OCI-LY1 (cell line): ENCODE measurements around the gene TBX4.

Experiments
- H2AFZ ChIP-seq: fragments of 200-600 bp; sonication (generic), shearing (Covaris generic); 2 replicates; pipeline ENCODE4 v1.6.0; 2014; ENCODE audit warnings: antibody characterized with exemption, mild to moderate bottlenecking, low read length
- H3F3A ChIP-seq: fragments of 200-600 bp; sonication (generic), shearing (Covaris generic); 2 replicates; pipeline ENCODE4 v1.6.0; 2014; ENCODE audit warnings: mild to moderate bottlenecking, antibody characterized with exemption, low read length, moderate library complexity; ENCODE audit not compliant: insufficient read depth
- H3K27ac ChIP-seq: fragments of 200-600 bp; sonication (generic); 2 replicates; pipeline ENCODE4 v1.5.1; 2014; ENCODE audit warnings: low read length, mixed run types, mild to moderate bottlenecking, low read depth; ENCODE audit not compliant: poor library complexity, severe bottlenecking
- H3K27me3 ChIP-seq: fragments of 200-600 bp; sonication (generic); 2 replicates; pipeline ENCODE4 v1.6.0; 2014; ENCODE audit warnings: antibody characterized with exemption, mild to moderate bottlenecking, low read length, moderate library complexity; ENCODE audit not compliant: insufficient read depth
- H3K36me3 ChIP-seq: fragments of 200-600 bp; sonication (generic); 2 replicates; pipeline ENCODE4 v1.6.1; 2014; ENCODE audit warnings: mild to moderate bottlenecking, antibody characterized with exemption, low read length, moderate library complexity, mixed read lengths; ENCODE audit not compliant: insufficient read depth
- H3K4me1 ChIP-seq: fragments of 200-600 bp; sonication (generic); 2 replicates; pipeline ENCODE4 v1.5.1; 2014; ENCODE audit warnings: mild to moderate bottlenecking, low read length, moderate library complexity; ENCODE audit not compliant: insufficient read depth, severe bottlenecking
- H3K4me2 ChIP-seq: fragments of 200-600 bp; sonication (generic), shearing (Covaris generic); 2 replicates; pipeline ENCODE4 v1.6.1; 2014; ENCODE audit warnings: low read length
- H3K4me3 ChIP-seq: fragments of 200-600 bp; sonication (generic); 2 replicates; pipeline ENCODE4 v1.5.1; 2014; ENCODE audit warnings: low read length, low read depth, mild to moderate bottlenecking, mixed read lengths; ENCODE audit not compliant: poor library complexity, severe bottlenecking
- H3K79me2 ChIP-seq: fragments of 200-600 bp; shearing (Covaris generic); 2 replicates; pipeline ENCODE4 v1.6.1; 2016; ENCODE audit warnings: mixed run types, low read length, mixed read lengths; ENCODE audit not compliant: insufficient read depth
- H3K9ac ChIP-seq: fragments of 200-600 bp; sonication (generic), shearing (Covaris generic); 2 replicates; pipeline ENCODE4 v1.6.1; 2014; ENCODE audit warnings: mild to moderate bottlenecking, low read length, mixed read lengths
- H3K9me2 ChIP-seq: fragments of 200-600 bp; sonication (generic), shearing (Covaris generic); 2 replicates; pipeline ENCODE4 v1.6.1; 2014; ENCODE audit warnings: low read depth, mild to moderate bottlenecking, low read length, mixed read lengths
- H3K9me3 ChIP-seq: fragments of 200-600 bp; shearing (Covaris generic); 2 replicates; pipeline ENCODE4 v1.6.1; 2014; ENCODE audit warnings: low read length, mixed read lengths
- H4K20me1 ChIP-seq: fragments of 200-600 bp; sonication (generic), shearing (Covaris generic); 2 replicates; pipeline ENCODE4 v1.6.0; 2016; ENCODE audit warnings: mild to moderate bottlenecking, low read length; ENCODE audit not compliant: insufficient read depth
- EZH2 ChIP-seq: fragments of 200-600 bp; sonication (generic), shearing (Covaris generic); IDR thresholded peaks from 2 replicates; pipeline ENCODE4 v1.8.0; 2017; ENCODE audit warnings: borderline replicate concordance, mixed run types, mild to moderate bottlenecking, antibody characterized with exemption, low read length, moderate library complexity, mixed read lengths
- TF ChIP-seq, protein P1 (sequence below): fragments of 200-600 bp; sonication (generic), shearing (Covaris generic); IDR thresholded peaks from 2 replicates; pipeline ENCODE4 v1.5.1; 2017; ENCODE audit warnings: mild to moderate bottlenecking, antibody characterized with exemption, low read length, moderate library complexity, mixed read lengths

Gene TBX4

DNA sequence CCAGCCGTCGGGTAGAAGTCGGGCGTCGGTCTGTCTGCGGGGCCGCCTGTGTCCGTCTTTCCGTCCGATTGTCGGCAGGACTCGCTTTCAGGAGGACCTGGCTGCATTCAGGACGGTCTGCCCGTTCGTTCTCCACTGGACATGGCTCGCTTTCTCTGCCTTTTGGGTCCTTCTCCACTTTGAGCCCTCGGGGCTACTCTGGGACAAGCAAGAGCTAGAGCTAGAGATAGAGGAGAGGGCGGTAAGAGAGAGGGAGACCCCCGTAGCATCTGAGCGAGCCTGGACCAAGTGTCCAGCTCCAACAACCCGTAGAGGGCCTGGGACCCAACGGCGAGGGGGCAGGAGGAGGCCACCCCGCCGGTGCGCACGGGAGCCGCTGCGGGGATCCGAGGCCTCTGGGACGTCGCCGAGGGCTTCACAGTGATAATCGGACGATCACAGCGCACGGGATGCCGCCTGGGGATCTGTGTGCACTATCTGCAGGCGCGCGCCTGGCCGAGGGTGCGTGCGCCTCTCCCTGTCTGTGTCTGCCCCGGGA is 4.5 kb downstream of the TBX4 start:
- Histone ChIP-seq H3K27me3 (peaks cover 7% of the 10 kb centered on the region), H3K9me3 (no peaks in the 10 kb centered on the region), H3K9ac (no peak overlapping the region), H3K4me3 (no peak overlapping the region), H2AFZ (no peak overlapping the region), H4K20me1 (no peaks in the 10 kb centered on the region), H3K27ac (no peak overlapping the region), H3K9me2 (no peaks in the 10 kb centered on the region), H3K79me2 (no peaks in the 10 kb centered on the region), H3F3A (no peaks in the 10 kb centered on the region), H3K36me3 (no peaks in the 10 kb centered on the region), H3K4me2 (no peak overlapping the region), H3K4me1 (no peaks in the 10 kb centered on the region)
- no peak for TF ChIP-seq EZH2
- TF ChIP-seq, protein P1, sequence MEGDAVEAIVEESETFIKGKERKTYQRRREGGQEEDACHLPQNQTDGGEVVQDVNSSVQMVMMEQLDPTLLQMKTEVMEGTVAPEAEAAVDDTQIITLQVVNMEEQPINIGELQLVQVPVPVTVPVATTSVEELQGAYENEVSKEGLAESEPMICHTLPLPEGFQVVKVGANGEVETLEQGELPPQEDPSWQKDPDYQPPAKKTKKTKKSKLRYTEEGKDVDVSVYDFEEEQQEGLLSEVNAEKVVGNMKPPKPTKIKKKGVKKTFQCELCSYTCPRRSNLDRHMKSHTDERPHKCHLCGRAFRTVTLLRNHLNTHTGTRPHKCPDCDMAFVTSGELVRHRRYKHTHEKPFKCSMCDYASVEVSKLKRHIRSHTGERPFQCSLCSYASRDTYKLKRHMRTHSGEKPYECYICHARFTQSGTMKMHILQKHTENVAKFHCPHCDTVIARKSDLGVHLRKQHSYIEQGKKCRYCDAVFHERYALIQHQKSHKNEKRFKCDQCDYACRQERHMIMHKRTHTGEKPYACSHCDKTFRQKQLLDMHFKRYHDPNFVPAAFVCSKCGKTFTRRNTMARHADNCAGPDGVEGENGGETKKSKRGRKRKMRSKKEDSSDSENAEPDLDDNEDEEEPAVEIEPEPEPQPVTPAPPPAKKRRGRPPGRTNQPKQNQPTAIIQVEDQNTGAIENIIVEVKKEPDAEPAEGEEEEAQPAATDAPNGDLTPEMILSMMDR = no peak

DNA sequence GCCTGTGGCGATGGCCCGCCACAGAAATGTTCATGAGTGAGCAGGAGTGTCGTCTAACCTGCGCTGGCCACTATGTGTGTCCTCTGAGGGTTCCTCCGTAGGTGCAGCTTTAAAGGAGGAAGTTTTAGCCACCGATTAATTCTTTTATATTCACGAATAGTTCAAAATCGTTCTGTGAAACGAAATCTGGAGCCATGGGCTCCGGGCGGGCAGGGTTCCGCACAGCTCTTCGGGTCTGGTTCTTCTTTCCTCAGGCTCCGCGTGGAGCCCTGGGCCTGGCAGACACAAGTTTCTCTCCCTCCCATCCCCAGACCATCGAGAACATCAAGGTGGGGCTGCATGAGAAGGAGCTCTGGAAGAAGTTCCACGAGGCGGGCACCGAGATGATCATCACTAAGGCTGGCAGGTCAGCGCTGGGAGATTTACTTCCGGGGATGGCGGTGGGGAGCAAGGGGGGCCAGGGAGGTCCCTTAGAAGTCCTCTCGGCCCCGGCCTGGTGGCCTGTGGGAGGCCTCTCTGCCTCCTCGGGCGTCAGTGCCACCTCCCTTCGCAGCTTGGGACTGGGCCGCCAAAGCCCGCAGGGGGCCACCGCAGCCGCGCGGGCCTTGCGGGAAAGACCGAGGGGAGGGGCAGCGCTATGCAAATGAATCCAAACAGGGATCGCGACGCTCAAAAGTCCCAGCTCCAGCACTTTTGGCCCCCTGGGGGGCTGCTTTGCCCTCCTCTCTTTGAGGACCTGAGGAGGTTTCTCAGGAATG is 5.2 kb downstream of the TBX4 start:
- H3K4me3 ChIP-seq = no peak overlapping the region
- H3K27ac ChIP-seq = no peak overlapping the region
- H3K9ac ChIP-seq = no peak overlapping the region
- peaks cover 7% of the 10 kb centered on the region for H3K27me3 ChIP-seq
- no peak overlapping the region for H3K4me2 ChIP-seq
- TF ChIP-seq EZH2 = no peak
- TF ChIP-seq, protein P1 = no peak
- H4K20me1 ChIP-seq = no peaks in the 10 kb centered on the region
- H3K36me3 ChIP-seq = no peaks in the 10 kb centered on the region
- no peaks in the 10 kb centered on the region for H3K9me2 ChIP-seq
- H3F3A ChIP-seq = no peaks in the 10 kb centered on the region
- H3K9me3 ChIP-seq = no peaks in the 10 kb centered on the region
- H3K79me2 ChIP-seq = no peaks in the 10 kb centered on the region
- no peaks in the 10 kb centered on the region for H3K4me1 ChIP-seq
- no peak overlapping the region for H2AFZ ChIP-seq

DNA sequence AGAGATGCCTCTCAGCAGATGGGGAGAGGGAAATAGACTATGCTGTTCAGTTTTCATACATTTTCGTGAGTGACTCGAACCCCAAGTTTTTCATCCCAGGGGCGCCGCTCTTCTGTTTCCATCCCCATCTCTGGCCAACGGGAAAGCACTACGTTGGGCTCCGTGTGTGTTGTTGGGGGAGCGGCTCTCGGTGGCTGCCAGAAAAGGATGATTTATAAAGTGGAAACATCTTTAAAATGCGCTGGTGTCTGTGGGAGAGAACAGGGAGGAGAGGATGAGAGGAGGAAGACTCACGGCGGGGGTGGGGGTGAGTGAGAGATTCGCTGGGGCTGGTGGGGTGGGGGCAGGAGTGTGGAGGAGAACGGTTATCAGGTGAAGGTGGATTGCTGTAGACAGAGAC is 5.8 kb downstream of the TBX4 start:
- peaks cover 7% of the 10 kb centered on the region; the same call in 1 of the 2 replicates for H3K27me3 ChIP-seq
- H4K20me1 ChIP-seq = no peaks in the 10 kb centered on the region
- no peak overlapping the region for H2AFZ ChIP-seq
- no peaks in the 10 kb centered on the region for H3K9me3 ChIP-seq
- no peaks in the 10 kb centered on the region for H3F3A ChIP-seq
- TF ChIP-seq, protein P1 = no peak
- no peak for TF ChIP-seq EZH2
- H3K79me2 ChIP-seq = no peaks in the 10 kb centered on the region
- H3K4me1 ChIP-seq = no peaks in the 10 kb centered on the region
- no peak overlapping the region for H3K27ac ChIP-seq
- no peak overlapping the region for H3K4me3 ChIP-seq
- no peaks in the 10 kb centered on the region for H3K36me3 ChIP-seq
- no peaks in the 10 kb centered on the region for H3K9me2 ChIP-seq
- H3K9ac ChIP-seq = no peak overlapping the region
- H3K4me2 ChIP-seq = no peak overlapping the region
